ENCODE measurements around the gene SEMA3B. TPM values are rescaled to one million over a fixed set of nuclear protein-coding genes. Genes with fewer than 3 reads are reported as not detected.

SEMA3B gene
- total and polyA plus RNA-seq, 9 of the 15 experiments (the other 6 are each of a cell fraction or from before 2014, with no cell fraction given), result 0.03 to 1.8 (median 0.55) TPM; not detected in 1

DNA sequence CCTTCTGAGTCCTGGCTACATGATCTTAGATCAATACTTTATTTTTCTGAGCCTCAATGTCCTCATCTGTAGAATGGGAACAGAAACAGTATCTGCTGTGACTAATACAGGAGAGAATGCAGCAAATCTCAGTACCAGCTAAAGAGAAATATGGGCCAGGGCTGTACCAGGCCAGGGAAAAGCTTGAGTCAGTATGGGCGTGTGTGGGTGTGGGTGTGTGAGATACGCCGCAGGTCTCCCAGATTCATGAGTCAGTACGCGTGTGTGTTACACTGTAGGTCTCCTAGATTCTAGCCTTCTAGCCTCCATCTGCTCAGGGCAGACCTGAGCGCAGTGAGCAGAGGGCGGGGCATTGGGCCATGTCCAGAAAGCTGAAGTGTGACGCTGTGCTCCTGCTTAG is 17.7 kb upstream of the SEMA3B start (continued):
- TF ChIP-seq, protein P1, sequence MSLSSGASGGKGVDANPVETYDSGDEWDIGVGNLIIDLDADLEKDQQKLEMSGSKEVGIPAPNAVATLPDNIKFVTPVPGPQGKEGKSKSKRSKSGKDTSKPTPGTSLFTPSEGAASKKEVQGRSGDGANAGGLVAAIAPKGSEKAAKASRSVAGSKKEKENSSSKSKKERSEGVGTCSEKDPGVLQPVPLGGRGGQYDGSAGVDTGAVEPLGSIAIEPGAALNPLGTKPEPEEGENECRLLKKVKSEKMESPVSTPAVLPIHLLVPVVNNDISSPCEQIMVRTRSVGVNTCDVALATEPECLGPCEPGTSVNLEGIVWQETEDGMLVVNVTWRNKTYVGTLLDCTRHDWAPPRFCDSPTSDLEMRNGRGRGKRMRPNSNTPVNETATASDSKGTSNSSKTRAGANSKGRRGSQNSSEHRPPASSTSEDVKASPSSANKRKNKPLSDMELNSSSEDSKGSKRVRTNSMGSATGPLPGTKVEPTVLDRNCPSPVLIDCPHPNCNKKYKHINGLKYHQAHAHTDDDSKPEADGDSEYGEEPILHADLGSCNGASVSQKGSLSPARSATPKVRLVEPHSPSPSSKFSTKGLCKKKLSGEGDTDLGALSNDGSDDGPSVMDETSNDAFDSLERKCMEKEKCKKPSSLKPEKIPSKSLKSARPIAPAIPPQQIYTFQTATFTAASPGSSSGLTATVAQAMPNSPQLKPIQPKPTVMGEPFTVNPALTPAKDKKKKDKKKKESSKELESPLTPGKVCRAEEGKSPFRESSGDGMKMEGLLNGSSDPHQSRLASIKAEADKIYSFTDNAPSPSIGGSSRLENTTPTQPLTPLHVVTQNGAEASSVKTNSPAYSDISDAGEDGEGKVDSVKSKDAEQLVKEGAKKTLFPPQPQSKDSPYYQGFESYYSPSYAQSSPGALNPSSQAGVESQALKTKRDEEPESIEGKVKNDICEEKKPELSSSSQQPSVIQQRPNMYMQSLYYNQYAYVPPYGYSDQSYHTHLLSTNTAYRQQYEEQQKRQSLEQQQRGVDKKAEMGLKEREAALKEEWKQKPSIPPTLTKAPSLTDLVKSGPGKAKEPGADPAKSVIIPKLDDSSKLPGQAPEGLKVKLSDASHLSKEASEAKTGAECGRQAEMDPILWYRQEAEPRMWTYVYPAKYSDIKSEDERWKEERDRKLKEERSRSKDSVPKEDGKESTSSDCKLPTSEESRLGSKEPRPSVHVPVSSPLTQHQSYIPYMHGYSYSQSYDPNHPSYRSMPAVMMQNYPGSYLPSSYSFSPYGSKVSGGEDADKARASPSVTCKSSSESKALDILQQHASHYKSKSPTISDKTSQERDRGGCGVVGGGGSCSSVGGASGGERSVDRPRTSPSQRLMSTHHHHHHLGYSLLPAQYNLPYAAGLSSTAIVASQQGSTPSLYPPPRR (CRISPR knock-in tag; IDR thresholded peaks at IDR 0.05; ENCODE audit: borderline replicate concordance), result no peak
- TF ChIP-seq HMG20A (CRISPR knock-in tag; conservative IDR thresholded peaks at IDR 0.05), result no peak
- no peak for TF ChIP-seq ZNF324 (CRISPR knock-in tag; IDR thresholded peaks at IDR 0.05)
- TF ChIP-seq, protein P2, sequence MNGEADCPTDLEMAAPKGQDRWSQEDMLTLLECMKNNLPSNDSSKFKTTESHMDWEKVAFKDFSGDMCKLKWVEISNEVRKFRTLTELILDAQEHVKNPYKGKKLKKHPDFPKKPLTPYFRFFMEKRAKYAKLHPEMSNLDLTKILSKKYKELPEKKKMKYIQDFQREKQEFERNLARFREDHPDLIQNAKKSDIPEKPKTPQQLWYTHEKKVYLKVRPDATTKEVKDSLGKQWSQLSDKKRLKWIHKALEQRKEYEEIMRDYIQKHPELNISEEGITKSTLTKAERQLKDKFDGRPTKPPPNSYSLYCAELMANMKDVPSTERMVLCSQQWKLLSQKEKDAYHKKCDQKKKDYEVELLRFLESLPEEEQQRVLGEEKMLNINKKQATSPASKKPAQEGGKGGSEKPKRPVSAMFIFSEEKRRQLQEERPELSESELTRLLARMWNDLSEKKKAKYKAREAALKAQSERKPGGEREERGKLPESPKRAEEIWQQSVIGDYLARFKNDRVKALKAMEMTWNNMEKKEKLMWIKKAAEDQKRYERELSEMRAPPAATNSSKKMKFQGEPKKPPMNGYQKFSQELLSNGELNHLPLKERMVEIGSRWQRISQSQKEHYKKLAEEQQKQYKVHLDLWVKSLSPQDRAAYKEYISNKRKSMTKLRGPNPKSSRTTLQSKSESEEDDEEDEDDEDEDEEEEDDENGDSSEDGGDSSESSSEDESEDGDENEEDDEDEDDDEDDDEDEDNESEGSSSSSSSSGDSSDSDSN (IDR thresholded peaks at IDR 0.05; ENCODE audit: borderline replicate concordance in 1 of 2, low read depth in 2 of 2, low read length in 2 of 2), result no peak
- TF ChIP-seq, protein P3, sequence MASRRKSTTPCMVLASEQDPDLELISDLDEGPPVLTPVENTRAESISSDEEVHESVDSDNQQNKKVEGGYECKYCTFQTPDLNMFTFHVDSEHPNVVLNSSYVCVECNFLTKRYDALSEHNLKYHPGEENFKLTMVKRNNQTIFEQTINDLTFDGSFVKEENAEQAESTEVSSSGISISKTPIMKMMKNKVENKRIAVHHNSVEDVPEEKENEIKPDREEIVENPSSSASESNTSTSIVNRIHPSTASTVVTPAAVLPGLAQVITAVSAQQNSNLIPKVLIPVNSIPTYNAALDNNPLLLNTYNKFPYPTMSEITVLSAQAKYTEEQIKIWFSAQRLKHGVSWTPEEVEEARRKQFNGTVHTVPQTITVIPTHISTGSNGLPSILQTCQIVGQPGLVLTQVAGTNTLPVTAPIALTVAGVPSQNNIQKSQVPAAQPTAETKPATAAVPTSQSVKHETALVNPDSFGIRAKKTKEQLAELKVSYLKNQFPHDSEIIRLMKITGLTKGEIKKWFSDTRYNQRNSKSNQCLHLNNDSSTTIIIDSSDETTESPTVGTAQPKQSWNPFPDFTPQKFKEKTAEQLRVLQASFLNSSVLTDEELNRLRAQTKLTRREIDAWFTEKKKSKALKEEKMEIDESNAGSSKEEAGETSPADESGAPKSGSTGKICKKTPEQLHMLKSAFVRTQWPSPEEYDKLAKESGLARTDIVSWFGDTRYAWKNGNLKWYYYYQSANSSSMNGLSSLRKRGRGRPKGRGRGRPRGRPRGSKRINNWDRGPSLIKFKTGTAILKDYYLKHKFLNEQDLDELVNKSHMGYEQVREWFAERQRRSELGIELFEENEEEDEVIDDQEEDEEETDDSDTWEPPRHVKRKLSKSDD (conservative IDR thresholded peaks at IDR 0.05; ENCODE audit: low read length), result no peak
- no peak for TF ChIP-seq ARID2 (IDR thresholded peaks at IDR 0.05)
- TF ChIP-seq, protein P4, sequence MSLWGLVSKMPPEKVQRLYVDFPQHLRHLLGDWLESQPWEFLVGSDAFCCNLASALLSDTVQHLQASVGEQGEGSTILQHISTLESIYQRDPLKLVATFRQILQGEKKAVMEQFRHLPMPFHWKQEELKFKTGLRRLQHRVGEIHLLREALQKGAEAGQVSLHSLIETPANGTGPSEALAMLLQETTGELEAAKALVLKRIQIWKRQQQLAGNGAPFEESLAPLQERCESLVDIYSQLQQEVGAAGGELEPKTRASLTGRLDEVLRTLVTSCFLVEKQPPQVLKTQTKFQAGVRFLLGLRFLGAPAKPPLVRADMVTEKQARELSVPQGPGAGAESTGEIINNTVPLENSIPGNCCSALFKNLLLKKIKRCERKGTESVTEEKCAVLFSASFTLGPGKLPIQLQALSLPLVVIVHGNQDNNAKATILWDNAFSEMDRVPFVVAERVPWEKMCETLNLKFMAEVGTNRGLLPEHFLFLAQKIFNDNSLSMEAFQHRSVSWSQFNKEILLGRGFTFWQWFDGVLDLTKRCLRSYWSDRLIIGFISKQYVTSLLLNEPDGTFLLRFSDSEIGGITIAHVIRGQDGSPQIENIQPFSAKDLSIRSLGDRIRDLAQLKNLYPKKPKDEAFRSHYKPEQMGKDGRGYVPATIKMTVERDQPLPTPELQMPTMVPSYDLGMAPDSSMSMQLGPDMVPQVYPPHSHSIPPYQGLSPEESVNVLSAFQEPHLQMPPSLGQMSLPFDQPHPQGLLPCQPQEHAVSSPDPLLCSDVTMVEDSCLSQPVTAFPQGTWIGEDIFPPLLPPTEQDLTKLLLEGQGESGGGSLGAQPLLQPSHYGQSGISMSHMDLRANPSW (CRISPR knock-in tag; IDR thresholded peaks at IDR 0.05), result no peak
- no peak for TF ChIP-seq ZNF449 (CRISPR knock-in tag; IDR thresholded peaks at IDR 0.05)
- no peak for TF ChIP-seq ZNF766 (CRISPR knock-in tag; conservative IDR thresholded peaks at IDR 0.05)
- TF ChIP-seq KDM1A (IDR thresholded peaks at IDR 0.05), result peak; percentile 97 to 98
- no peak for TF ChIP-seq CHD2 (IDR thresholded peaks at IDR 0.05; ENCODE audit: low read depth, low read length)
- TF ChIP-seq ZNF780A (CRISPR knock-in tag; IDR thresholded peaks at IDR 0.05), result no peak
- TF ChIP-seq NFIC (IDR thresholded peaks at IDR 0.05), result peak; percentile 35; the same call in 1 of the 2 replicates
